IMR-90 (cell line): ENCODE data around the gene KCNJ6. TPM values are rescaled to one million over a fixed set of nuclear protein-coding genes. Genes with fewer than 3 reads are reported as not detected.

ENCODE experiments used
- ATAC-seq: fragments of 200-7000 bp; cut with Tn5 transposase; 2 replicates; pipeline ENCODE4 v1.9.1; 2020; ENCODE audit warnings: low read depth, mild to moderate bottlenecking, moderate library complexity
- BruUV-seq: library from RNA; stranded (reverse); fragments of 400-500 nt; replicated peaks from 2 replicates; lab custom pipeline; 2021; lab: Mats Ljungman, UMichigan
- CTCF ChIA-PET: fragments of 300-600 bp; formaldehyde crosslinking; extraction: SDS; loops from one replicate; lab custom pipeline; 2021; ENCODE audit warnings: antibody characterized with exemption; lab: Yijun Ruan, JAX
- POLR2A ChIA-PET: fragments of 300-600 bp; sonication (Branson Sonifier 250); formaldehyde crosslinking; loops from one replicate; lab custom pipeline; 2022; ENCODE audit warnings: antibody characterized with exemption; ENCODE audit not compliant: unreplicated experiment; lab: Charles Lee
- DNase-seq: peaks from one replicate; pipeline ENCODE4 v3.0.0; 2013
- H2AFZ ChIP-seq: replicated peaks from 2 replicates; pipeline ENCODE3; 2013; ENCODE audit warnings: low read length, mild to moderate bottlenecking; ENCODE audit not compliant: poor library complexity
- H2AK5ac ChIP-seq: 2 replicates; pipeline ENCODE4 v1.6.1; 2013; ENCODE audit warnings: low read depth, low read length, inconsistent platforms
- H2AK9ac ChIP-seq: replicated peaks from 2 replicates; pipeline ENCODE3; 2013; ENCODE audit warnings: mild to moderate bottlenecking, low read depth, low read length, moderate library complexity; ENCODE audit not compliant: poor library complexity
- H2BK120ac ChIP-seq: 2 replicates; pipeline ENCODE4 v1.6.1; 2013; ENCODE audit warnings: low read depth, low read length, inconsistent platforms
- H2BK15ac ChIP-seq: 3 replicates; pipeline ENCODE4 v1.6.1; 2013; ENCODE audit warnings: low read depth, low read length, inconsistent platforms
- H2BK20ac ChIP-seq: 2 replicates; pipeline ENCODE4 v1.6.1; 2013; ENCODE audit warnings: low read depth, mild to moderate bottlenecking, inconsistent platforms, low read length, moderate library complexity
- H2BK5ac ChIP-seq: 2 replicates; pipeline ENCODE4 v1.6.1; 2013; ENCODE audit warnings: mild to moderate bottlenecking, low read depth, low read length, inconsistent platforms; ENCODE audit not compliant: poor library complexity, severe bottlenecking
- H3K14ac ChIP-seq: replicated peaks from 2 replicates; pipeline ENCODE4 v1.6.1; 2013; ENCODE audit warnings: low read depth, low read length, inconsistent platforms
- H3K18ac ChIP-seq: 2 replicates; pipeline ENCODE4 v1.6.1; 2013; ENCODE audit warnings: low read depth, low read length, control low read depth
- H3K23ac ChIP-seq: 2 replicates; pipeline ENCODE4 v1.6.1; 2013; ENCODE audit warnings: low read depth, low read length, inconsistent platforms
- H3K27ac ChIP-seq: 2 replicates; pipeline ENCODE4 v1.5.1; 2013; ENCODE audit warnings: mild to moderate bottlenecking, control low read depth, low read length; ENCODE audit not compliant: insufficient read depth
- H3K27me3 ChIP-seq: 2 replicates; pipeline ENCODE4 v1.6.1; 2013; ENCODE audit warnings: low read length; ENCODE audit not compliant: control insufficient read depth, insufficient read depth
- H3K36me3 ChIP-seq: 2 replicates; pipeline ENCODE4 v1.6.1; 2013; ENCODE audit warnings: low read length, mixed read lengths; ENCODE audit not compliant: control insufficient read depth, insufficient read depth
- H3K4ac ChIP-seq: 2 replicates; pipeline ENCODE4 v1.6.1; 2013; ENCODE audit warnings: low read depth, low read length, inconsistent platforms
- H3K4me1 ChIP-seq: 2 replicates; pipeline ENCODE4 v1.6.1; 2013; ENCODE audit warnings: low read length, mixed read lengths; ENCODE audit not compliant: control insufficient read depth, insufficient read depth
- H3K4me2 ChIP-seq: 2 replicates; pipeline ENCODE4 v1.6.1; 2013; ENCODE audit warnings: low read depth, mild to moderate bottlenecking, control low read depth, low read length, moderate library complexity
- H3K4me3 ChIP-seq: 2 replicates; pipeline ENCODE4 v1.5.1; 2013; ENCODE audit warnings: low read depth, mild to moderate bottlenecking, control low read depth, low read length, moderate library complexity; ENCODE audit not compliant: insufficient read depth
- H3K56ac ChIP-seq: 2 replicates; pipeline ENCODE4 v1.6.1; 2013; ENCODE audit warnings: low read length, inconsistent platforms; ENCODE audit not compliant: insufficient read depth; ENCODE audit errors: extremely low read depth
- H3K79me1 ChIP-seq, 2 experiments: 2 replicates each; pipeline ENCODE4 v1.6.1; 2013; ENCODE audit warnings: low read length in 2 of 2, inconsistent platforms in 1 of 2, low read depth in 1 of 2
- H3K9ac ChIP-seq: 2 replicates; pipeline ENCODE4 v1.6.1; 2013; ENCODE audit warnings: low read depth, low read length, control low read depth
- H3K9me1 ChIP-seq: 2 replicates; pipeline ENCODE4 v1.6.1; 2013; ENCODE audit warnings: low read length, inconsistent platforms; ENCODE audit not compliant: insufficient read depth
- H3K9me3 ChIP-seq: 2 replicates; pipeline ENCODE4 v1.6.1; 2013; ENCODE audit warnings: low read length; ENCODE audit not compliant: control insufficient read depth, insufficient read depth
- H4K20me1 ChIP-seq: 2 replicates; pipeline ENCODE4 v1.6.1; 2013; ENCODE audit warnings: low read length, inconsistent platforms; ENCODE audit not compliant: insufficient read depth
- H4K5ac ChIP-seq: 2 replicates; pipeline ENCODE4 v1.6.1; 2013; ENCODE audit warnings: mild to moderate bottlenecking, low read depth, low read length, control low read depth
- H4K8ac ChIP-seq, 2 experiments: 2 replicates each; pipeline ENCODE4 v1.6.1; 2013; ENCODE audit warnings: low read depth in 2 of 2, low read length in 2 of 2, control low read depth in 1 of 2, inconsistent platforms in 1 of 2
- H4K91ac ChIP-seq: 2 replicates; pipeline ENCODE4 v1.6.1; 2013; ENCODE audit warnings: low read depth, low read length, inconsistent platforms; ENCODE audit not compliant: insufficient read depth
- BHLHE40 ChIP-seq: fragments of 150-350 bp; IDR thresholded peaks from 2 replicates; pipeline ENCODE4 v1.6.1; 2016; ENCODE audit warnings: mild to moderate bottlenecking, low read depth, low read length
- CEBPB ChIP-seq: IDR thresholded peaks from 2 replicates; pipeline ENCODE4 v1.6.1; 2012; ENCODE audit warnings: low read depth, low read length, improper control_type of control experiment
- CHD1 ChIP-seq: IDR thresholded peaks from 2 replicates; pipeline ENCODE4 v1.6.1; 2012; ENCODE audit warnings: low read depth, low read length, improper control_type of control experiment
- FOS ChIP-seq: fragments of 150-350 bp; IDR thresholded peaks from 2 replicates; pipeline ENCODE4 v1.6.1; 2016; ENCODE audit warnings: low read depth, low read length
- MAFK ChIP-seq: IDR thresholded peaks from 2 replicates; pipeline ENCODE4 v1.6.1; 2012; ENCODE audit warnings: low read depth, low read length, improper control_type of control experiment
- MAZ ChIP-seq: IDR thresholded peaks from 2 replicates; pipeline ENCODE4 v1.6.1; 2012; ENCODE audit warnings: low read depth, mild to moderate bottlenecking, low read length, improper control_type of control experiment, moderate library complexity, borderline replicate concordance
- MXI1 ChIP-seq: IDR thresholded peaks from 2 replicates; pipeline ENCODE4 v1.6.1; 2012; ENCODE audit warnings: low read depth, mild to moderate bottlenecking, low read length, moderate library complexity, borderline replicate concordance
- NFE2L2 ChIP-seq: fragments of 150-350 bp; IDR thresholded peaks from 2 replicates; pipeline ENCODE4 v1.6.1; 2016; ENCODE audit warnings: low read depth, mild to moderate bottlenecking, low read length
- POLR2A ChIP-seq: IDR thresholded peaks from 2 replicates; pipeline ENCODE4 v1.6.1; 2012; ENCODE audit warnings: mild to moderate bottlenecking, low read depth, low read length
- RAD21 ChIP-seq: IDR thresholded peaks from 2 replicates; pipeline ENCODE4 v1.6.1; 2012; ENCODE audit warnings: low read length, improper control_type of control experiment
- RCOR1 ChIP-seq: IDR thresholded peaks from 2 replicates; pipeline ENCODE4 v1.6.1; 2012; ENCODE audit warnings: mild to moderate bottlenecking, low read length, improper control_type of control experiment; ENCODE audit not compliant: insufficient replicate concordance
- RFX5 ChIP-seq: IDR thresholded peaks from 2 replicates; pipeline ENCODE4 v1.8.0; 2012; ENCODE audit warnings: low read depth, mild to moderate bottlenecking, low read length, moderate library complexity
- SMC3 ChIP-seq: fragments of 150-350 bp; IDR thresholded peaks from 2 replicates; pipeline ENCODE4 v1.6.1; 2016; ENCODE audit warnings: low read depth, mild to moderate bottlenecking, antibody characterized with exemption, low read length, moderate library complexity
- WGBS, 2 experiments: methylation state at CpG; one replicate each; pipeline versions ENCODE4 v1.1.5 to v1.1.7; 2013; ENCODE audit warnings: missing lambda C conversion rate in 2 of 2; ENCODE audit not compliant: insufficient read length in 1 of 2; ENCODE audit errors: extremely low coverage in 2 of 2; 5-methylcytosine and 5-hydroxymethylcytosine counted together
- dilution Hi-C: fragments of 300-500 bp; cut with HindIII; formaldehyde crosslinking; loops from one replicate; pipeline ENCODE4 v1.14.3; 2018; ENCODE audit warnings: low sequenced_read_pairs; ENCODE audit not compliant: unreplicated experiment
- in situ Hi-C: fragments of 300-500 bp; cut with MboI; formaldehyde crosslinking; loops from 3 replicates; pipeline ENCODE4 v1.14.3; 2019; ENCODE audit warnings: low sequenced_read_pairs, inconsistent platforms, mixed read lengths
- intact Hi-C: fragments of 100-400 bp; cut with micrococcal nuclease; formaldehyde crosslinking; loops from 2 replicates; pipeline ENCODE4 v1.10.0; 2022
- polyA plus RNA-seq, 3 experiments: library from polyadenylated mRNA; depleted of rRNA; stranded (reverse); fragments of >200 nt; gene quantifications; 2 replicates each; pipeline ENCODE4 v1.2.3, GENCODE V29; 2012; ENCODE audit warnings: low replicate concordance in 1 of 3
- total RNA-seq: library from RNA; depleted of rRNA; stranded (reverse); fragments of >200 nt; gene quantifications from 2 replicates; pipeline ENCODE4 v1.2.3, GENCODE V29; 2012
- TF ChIP-seq, protein P1 (sequence below): fragments of 150-350 bp; IDR thresholded peaks from 2 replicates; pipeline ENCODE4 v1.6.1; 2017; ENCODE audit warnings: mild to moderate bottlenecking, antibody characterized with exemption, low read length, low read depth
- TF ChIP-seq, protein P2 (sequence below): fragments of 150-350 bp; IDR thresholded peaks from 2 replicates; pipeline ENCODE4 v1.6.1; 2016; ENCODE audit warnings: low read depth, mild to moderate bottlenecking, low read length, moderate library complexity, borderline replicate concordance
- TF ChIP-seq, protein P3 (sequence below): conservative IDR thresholded peaks from 2 replicates; pipeline ENCODE4 v1.5.1; 2012; ENCODE audit warnings: mild to moderate bottlenecking, low read depth, low read length, improper control_type of control experiment

Gene KCNJ6
- total and polyA plus RNA-seq, 2 of the 4 experiments (the other 2 are of a cell fraction): under 0.01 to 0.02 TPM

DNA sequence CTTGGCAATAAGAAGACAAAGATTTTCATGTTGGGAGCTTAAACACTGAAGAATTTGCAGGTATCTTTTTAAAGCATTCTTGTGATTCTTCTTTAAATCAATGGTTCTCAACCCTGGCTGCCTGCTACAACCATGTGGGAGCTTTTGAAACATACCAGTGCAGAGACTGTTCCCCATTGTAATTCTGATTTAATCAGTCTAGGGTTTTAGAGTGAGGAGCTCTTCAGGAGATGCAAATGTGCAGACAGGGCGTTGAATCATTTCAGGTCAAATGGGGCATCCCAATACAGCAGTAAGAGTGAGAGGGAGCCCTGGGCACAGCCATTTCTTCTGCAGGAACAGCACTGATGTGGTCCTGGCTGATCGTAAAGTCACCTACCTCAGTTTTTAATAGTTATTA is 24.3 kb downstream of the KCNJ6 start:
- H2BK20ac ChIP-seq: no peak overlapping the region
- H4K8ac ChIP-seq: no peak overlapping the region
- no peak overlapping the region for H3K4me2 ChIP-seq
- POLR2A ChIA-PET: interaction anchor here (0.6 kb wide), 1 partner anchor 54 kb away, joined by 3 read pairs; no protein-coding TSS in a partner anchor
- H3K18ac ChIP-seq: no peak overlapping the region
- no peak overlapping the region for H3K4ac ChIP-seq
- no peak overlapping the region for H3K56ac ChIP-seq
- H4K91ac ChIP-seq: no peak overlapping the region
- H4K20me1 ChIP-seq: no peaks in the 10 kb centered on the region
- H2AFZ ChIP-seq: no peak overlapping the region
- intact Hi-C loops: no loop called here
- no peak overlapping the region for H3K27ac ChIP-seq
- no CpG with 5 or more reads among the region's 2 CpGs for WGBS, 2 experiments
- no peak overlapping the region for H3K4me3 ChIP-seq
- ATAC-seq (no peak), DNase-seq (no peak)
- H3K36me3 ChIP-seq: no peaks in the 10 kb centered on the region
- no TSS peak for BruUV-seq
- no peaks in the 10 kb centered on the region; the same call in 1 of the 2 replicates for H3K9me1 ChIP-seq
- no peak for TF ChIP-seq SMC3
- TF ChIP-seq, protein P1, sequence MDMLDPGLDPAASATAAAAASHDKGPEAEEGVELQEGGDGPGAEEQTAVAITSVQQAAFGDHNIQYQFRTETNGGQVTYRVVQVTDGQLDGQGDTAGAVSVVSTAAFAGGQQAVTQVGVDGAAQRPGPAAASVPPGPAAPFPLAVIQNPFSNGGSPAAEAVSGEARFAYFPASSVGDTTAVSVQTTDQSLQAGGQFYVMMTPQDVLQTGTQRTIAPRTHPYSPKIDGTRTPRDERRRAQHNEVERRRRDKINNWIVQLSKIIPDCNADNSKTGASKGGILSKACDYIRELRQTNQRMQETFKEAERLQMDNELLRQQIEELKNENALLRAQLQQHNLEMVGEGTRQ: no peak
- no peak for TF ChIP-seq MAFK
- no peak for TF ChIP-seq CHD1
- TF ChIP-seq RCOR1: no peak
- no peak for TF ChIP-seq MXI1
- no peak for TF ChIP-seq FOS
- TF ChIP-seq, protein P2, sequence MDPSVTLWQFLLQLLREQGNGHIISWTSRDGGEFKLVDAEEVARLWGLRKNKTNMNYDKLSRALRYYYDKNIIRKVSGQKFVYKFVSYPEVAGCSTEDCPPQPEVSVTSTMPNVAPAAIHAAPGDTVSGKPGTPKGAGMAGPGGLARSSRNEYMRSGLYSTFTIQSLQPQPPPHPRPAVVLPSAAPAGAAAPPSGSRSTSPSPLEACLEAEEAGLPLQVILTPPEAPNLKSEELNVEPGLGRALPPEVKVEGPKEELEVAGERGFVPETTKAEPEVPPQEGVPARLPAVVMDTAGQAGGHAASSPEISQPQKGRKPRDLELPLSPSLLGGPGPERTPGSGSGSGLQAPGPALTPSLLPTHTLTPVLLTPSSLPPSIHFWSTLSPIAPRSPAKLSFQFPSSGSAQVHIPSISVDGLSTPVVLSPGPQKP: no peak
- no peak for TF ChIP-seq CEBPB
- no peak for TF ChIP-seq BHLHE40
- no peak for TF ChIP-seq RFX5
- TF ChIP-seq, protein P3, sequence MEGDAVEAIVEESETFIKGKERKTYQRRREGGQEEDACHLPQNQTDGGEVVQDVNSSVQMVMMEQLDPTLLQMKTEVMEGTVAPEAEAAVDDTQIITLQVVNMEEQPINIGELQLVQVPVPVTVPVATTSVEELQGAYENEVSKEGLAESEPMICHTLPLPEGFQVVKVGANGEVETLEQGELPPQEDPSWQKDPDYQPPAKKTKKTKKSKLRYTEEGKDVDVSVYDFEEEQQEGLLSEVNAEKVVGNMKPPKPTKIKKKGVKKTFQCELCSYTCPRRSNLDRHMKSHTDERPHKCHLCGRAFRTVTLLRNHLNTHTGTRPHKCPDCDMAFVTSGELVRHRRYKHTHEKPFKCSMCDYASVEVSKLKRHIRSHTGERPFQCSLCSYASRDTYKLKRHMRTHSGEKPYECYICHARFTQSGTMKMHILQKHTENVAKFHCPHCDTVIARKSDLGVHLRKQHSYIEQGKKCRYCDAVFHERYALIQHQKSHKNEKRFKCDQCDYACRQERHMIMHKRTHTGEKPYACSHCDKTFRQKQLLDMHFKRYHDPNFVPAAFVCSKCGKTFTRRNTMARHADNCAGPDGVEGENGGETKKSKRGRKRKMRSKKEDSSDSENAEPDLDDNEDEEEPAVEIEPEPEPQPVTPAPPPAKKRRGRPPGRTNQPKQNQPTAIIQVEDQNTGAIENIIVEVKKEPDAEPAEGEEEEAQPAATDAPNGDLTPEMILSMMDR: no peak
- TF ChIP-seq RAD21: no peak
- no peak for TF ChIP-seq POLR2A
- TF ChIP-seq MAZ: no peak
- TF ChIP-seq NFE2L2: no peak
- H2BK15ac ChIP-seq: no peak overlapping the region
- H3K9ac ChIP-seq: no peak overlapping the region
- H3K79me1 ChIP-seq: no peaks in the 10 kb centered on the region
- peaks cover 50% of the 10 kb centered on the region for H3K27me3 ChIP-seq
- in situ Hi-C loops: no loop called here
- no peaks in the 10 kb centered on the region for H3K4me1 ChIP-seq
- H3K9me3 ChIP-seq: no peaks in the 10 kb centered on the region
- dilution Hi-C loops: no loop called here
- H3K14ac ChIP-seq: no peak overlapping the region
- H2BK5ac ChIP-seq: no peak overlapping the region
- H2AK9ac ChIP-seq: no peak overlapping the region
- H3K23ac ChIP-seq: no peak overlapping the region
- H4K5ac ChIP-seq: no peak overlapping the region
- CTCF ChIA-PET: interaction anchor here (1.1 kb wide), 1 partner anchor 19 kb away, joined by 3 read pairs; no protein-coding TSS in a partner anchor
- no peak overlapping the region for H2BK120ac ChIP-seq
- H2AK5ac ChIP-seq: no peak overlapping the region
